Stimulated activated memory B cell treated with anti-CD40 and anti-IgM and Interleukin-4, amounts not matched to agents 10 μg/mL and 1 μg/mL and 100 μg/mL, for 72 hours (primary cell): ENCODE measurements around the gene GRIK4.
A peak's percentile ranks its signal among the peaks of the same experiment; 100 is the strongest.

ENCODE experiments used
- ATAC-seq: fragments of 150-1000 bp; cut with Tn5 transposase; 2 replicates; pipeline ENCODE4 v1.10.0; 2021
- H3K27ac Mint-ChIP-seq: one replicate; pipeline ENCODE4 v1.8.0; 2022; ENCODE audit warnings: mild to moderate bottlenecking, mixed read lengths
- H3K27me3 Mint-ChIP-seq: one replicate; pipeline ENCODE4 v1.8.0; 2022; ENCODE audit warnings: mixed read lengths
- H3K36me3 Mint-ChIP-seq: one replicate; pipeline ENCODE4 v1.8.0; 2022; ENCODE audit warnings: mixed read lengths
- H3K4me1 Mint-ChIP-seq: one replicate; pipeline ENCODE4 v1.8.0; 2022; ENCODE audit warnings: mixed read lengths
- H3K4me3 Mint-ChIP-seq: one replicate; pipeline ENCODE4 v1.8.0; 2022; ENCODE audit warnings: mild to moderate bottlenecking, moderate library complexity, mixed read lengths
- H3K9me3 Mint-ChIP-seq: one replicate; pipeline ENCODE4 v1.8.0; 2022; ENCODE audit warnings: mixed read lengths

The GRIK4 gene

DNA sequence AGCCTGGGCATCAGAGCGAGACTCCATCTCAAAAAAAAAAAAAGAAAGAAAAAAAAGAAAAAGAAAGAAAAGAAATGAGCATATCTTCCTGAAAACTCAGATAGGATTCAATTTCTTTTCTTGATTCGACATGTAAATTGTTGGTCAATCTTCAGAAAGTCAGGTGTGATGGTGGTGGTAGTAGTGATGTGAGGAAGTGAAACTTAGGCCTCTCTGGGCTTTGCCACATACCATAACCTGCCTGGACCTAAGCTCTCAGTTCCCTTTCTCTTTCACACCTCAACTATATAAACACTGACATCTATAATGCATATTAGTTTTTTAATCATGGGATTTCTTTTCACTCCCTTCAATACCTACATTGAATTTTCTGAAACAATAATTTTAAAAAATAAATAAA, 414.4 kb downstream of the GRIK4 start:
- H3K27ac Mint-ChIP-seq = no peak overlapping the region

DNA sequence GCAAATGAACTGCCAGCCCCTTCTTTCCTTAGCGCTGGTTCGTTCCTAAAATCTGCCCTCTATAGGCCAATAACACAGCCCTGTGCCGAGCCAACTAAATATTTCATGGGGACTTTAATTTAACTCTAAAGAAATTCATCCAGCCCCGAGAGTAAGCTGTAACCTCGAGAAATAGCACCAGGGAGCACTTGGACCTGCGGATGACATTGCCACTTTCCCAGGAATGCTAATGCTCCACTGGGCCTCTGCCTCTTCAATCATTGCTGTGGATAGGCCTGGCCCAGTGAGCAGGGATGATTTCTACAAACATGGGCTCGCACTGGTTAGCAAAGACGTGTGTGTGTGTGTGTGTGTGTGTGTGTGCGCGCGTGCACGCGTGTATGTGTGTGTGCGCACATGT, 417.1 kb downstream of the GRIK4 start:
- ATAC-seq = no peak
- Mint-ChIP-seq H3K4me1 (peaks cover 13% of the 10 kb centered on the region), H3K27me3 (no peaks in the 10 kb centered on the region), H3K9me3 (no peaks in the 10 kb centered on the region), H3K4me3 (no peak overlapping the region), H3K27ac (no peak overlapping the region), H3K36me3 (no peaks in the 10 kb centered on the region)

More for the DNA sequence above, 414.4 kb downstream of the GRIK4 start:
- H3K27me3 Mint-ChIP-seq = no peaks in the 10 kb centered on the region
- H3K4me3 Mint-ChIP-seq = no peak overlapping the region
- no peaks in the 10 kb centered on the region for H3K9me3 Mint-ChIP-seq
- peak; percentile 96 for ATAC-seq
- no peaks in the 10 kb centered on the region for H3K36me3 Mint-ChIP-seq
- peaks cover 13% of the 10 kb centered on the region for H3K4me1 Mint-ChIP-seq

DNA sequence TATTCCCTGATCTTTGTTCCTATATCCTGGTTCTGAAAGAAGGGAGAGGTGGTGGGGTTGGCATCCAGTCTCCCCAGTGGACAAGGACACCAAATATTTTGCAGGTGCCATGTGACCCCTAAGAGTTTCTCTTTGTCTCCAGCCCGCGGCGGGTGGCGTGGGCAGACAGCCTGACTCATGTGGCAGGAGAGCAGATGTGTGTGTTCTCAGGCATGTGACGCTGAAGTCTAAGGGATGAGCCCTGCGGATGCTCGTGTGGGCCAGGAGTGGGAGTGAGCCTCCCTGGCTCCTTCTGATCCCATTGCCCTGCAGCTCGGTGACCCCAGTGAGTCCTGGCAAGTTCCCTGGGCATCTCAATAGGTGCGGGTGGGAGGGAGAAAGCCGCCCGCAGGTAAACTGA, 417.5 kb downstream of the GRIK4 start:
- peaks cover 13% of the 10 kb centered on the region for H3K4me1 Mint-ChIP-seq
- ATAC-seq = no peak
- H3K36me3 Mint-ChIP-seq = no peaks in the 10 kb centered on the region
- H3K27ac Mint-ChIP-seq = no peak overlapping the region
- no peaks in the 10 kb centered on the region for H3K27me3 Mint-ChIP-seq
- H3K9me3 Mint-ChIP-seq = no peaks in the 10 kb centered on the region
- no peak overlapping the region for H3K4me3 Mint-ChIP-seq

DNA sequence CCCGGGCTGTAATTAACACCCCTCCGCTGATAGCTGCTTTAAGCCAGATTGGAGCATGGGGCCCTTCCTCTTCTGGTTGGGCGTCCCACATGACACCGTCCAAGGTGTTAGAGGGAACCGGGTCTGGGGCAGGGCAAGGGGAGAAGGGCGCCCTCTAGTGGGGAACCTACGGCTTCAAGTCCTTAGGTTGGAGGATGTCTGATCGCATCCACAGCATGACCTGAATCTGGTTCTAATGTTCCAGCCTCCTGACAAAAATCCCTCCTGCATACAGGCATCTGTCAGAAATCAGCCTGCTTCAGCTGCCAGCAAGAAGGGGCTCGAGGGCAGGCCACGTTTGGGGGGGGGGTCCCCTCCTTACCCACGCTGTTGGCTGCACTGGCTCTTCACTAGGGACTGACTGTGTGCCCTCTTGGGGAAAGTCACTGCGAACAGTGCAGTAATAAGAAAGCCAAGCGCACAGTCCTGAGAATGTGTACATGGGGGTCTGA, 418.2 kb downstream of the GRIK4 start:
- no peak overlapping the region for H3K4me3 Mint-ChIP-seq
- peaks cover 13% of the 10 kb centered on the region for H3K4me1 Mint-ChIP-seq
- no peak overlapping the region for H3K27ac Mint-ChIP-seq
- no peaks in the 10 kb centered on the region for H3K9me3 Mint-ChIP-seq
- H3K36me3 Mint-ChIP-seq = no peaks in the 10 kb centered on the region
- ATAC-seq = peak; percentile 50
- H3K27me3 Mint-ChIP-seq = peaks cover 3% of the 10 kb centered on the region

DNA sequence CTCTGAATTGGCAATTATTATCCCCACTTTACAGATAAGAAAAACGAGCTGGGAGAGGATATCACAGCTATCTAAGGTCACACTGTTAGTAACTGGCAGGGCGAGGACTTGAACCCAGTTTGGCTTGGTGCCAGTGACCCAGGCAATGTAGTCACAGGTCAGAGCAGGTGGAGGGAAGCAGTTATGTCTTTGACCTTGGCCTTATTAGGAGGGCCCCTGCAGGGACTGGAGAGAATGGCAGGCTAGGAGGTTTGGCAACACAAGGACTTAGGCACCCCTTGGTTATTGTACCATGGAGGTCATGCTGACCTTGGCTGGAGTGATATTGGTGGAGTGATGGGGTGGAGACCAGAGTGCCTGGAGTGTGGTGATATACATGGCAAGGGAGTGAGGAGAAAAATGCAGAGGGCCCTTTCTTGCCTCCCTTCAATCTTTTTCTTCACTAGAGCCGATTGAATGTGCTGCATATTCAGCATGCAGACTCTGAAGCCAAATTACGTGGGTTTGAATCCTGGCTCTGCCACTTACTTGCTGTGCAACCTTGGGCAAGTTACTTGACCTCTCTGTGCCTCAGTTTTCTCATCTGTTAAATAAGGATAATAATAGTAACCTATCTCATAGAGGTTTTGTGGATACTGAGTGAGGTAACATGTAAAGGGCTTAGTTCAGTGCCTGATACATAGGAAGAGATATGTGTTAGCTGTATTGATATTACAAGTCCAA, 419.7 kb downstream of the GRIK4 start:
- Mint-ChIP-seq H3K9me3 (no peaks in the 10 kb centered on the region), H3K27ac (no peak overlapping the region), H3K4me1 (peaks cover 7% of the 10 kb centered on the region), H3K36me3 (no peaks in the 10 kb centered on the region), H3K4me3 (no peak overlapping the region), H3K27me3 (peaks cover 15% of the 10 kb centered on the region)
- no peak for ATAC-seq

DNA sequence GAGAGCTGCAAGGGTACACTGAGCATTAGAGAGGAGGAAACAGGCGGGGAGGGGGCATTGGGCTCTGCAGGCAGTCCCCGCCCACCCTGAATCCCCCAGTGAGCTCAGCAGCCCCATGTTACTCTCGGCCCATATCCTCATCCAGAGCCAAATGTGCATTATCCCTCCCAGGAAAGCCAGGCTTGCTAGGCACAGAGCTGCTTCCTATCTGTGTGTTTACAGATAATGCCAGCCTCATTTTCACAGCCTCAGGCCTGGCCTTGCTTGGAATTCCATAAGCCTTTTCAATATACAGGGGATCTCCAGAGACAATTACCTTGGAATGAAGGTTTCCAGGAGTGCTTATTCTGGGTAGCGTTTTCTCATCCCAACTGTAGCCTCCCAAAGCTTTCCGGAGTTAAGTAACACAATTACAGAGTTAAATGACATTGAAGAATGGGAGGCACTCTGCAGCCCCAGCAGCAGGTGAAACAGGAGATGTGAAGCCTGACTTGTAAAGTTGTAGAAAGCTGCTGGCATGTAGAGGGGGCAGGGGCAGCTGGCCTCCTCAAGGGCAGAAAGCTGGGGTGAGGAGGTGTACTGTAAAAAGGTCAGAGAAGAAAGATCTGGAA, 420.9 kb downstream of the GRIK4 start:
- H3K4me1 Mint-ChIP-seq = no peaks in the 10 kb centered on the region
- no peak overlapping the region for H3K4me3 Mint-ChIP-seq
- no peaks in the 10 kb centered on the region for H3K9me3 Mint-ChIP-seq
- H3K27me3 Mint-ChIP-seq = peaks cover 26% of the 10 kb centered on the region
- no peak overlapping the region for H3K27ac Mint-ChIP-seq
- H3K36me3 Mint-ChIP-seq = no peaks in the 10 kb centered on the region
- no peak for ATAC-seq

DNA sequence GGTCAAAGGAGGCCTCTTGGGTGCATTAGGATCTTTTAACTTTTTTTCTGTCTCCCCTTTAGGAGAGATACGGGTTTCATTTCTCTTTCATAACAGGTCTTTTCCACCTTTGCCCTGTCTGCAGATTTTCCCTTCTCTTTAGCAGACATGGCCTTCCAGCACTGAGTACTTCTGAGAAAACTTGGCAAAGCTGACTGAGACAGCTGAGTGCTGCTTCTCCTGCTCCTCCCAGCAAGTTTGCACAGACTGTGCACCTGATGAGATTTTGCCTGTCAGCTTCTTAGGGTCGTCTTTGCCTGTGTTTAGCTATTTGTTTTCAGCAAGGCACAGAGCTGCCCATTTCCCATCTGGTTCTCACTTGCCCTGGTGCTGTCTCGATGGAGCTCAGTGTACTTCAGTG, 424.8 kb downstream of the GRIK4 start:
- Mint-ChIP-seq H3K9me3 (no peaks in the 10 kb centered on the region), H3K36me3 (no peaks in the 10 kb centered on the region), H3K4me1 (no peaks in the 10 kb centered on the region), H3K27ac (no peak overlapping the region), H3K27me3 (peaks cover 66% of the 10 kb centered on the region), H3K4me3 (no peak overlapping the region)
- ATAC-seq = no peak

DNA sequence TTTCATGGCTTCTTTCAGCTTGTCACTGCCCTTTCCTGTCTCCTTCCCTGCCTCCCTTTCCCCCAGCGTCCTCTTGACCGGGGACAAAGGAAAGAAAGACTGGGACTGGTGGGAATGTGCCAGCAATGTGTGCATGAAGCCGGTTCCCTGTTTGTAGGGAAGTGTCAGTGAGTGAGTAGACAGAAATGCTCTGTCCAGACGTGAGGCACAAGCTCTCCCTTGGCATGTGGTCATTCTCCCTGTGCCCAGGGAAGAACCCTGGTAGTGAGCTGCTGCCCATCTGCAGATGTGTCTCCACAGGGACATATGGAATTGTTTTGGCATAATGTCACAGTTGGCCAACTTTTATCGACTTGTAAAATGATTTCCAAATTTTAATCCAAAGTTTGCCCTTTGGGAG, 426.0 kb downstream of the GRIK4 start:
- Mint-ChIP-seq H3K36me3 (no peaks in the 10 kb centered on the region), H3K27ac (no peak overlapping the region), H3K9me3 (no peaks in the 10 kb centered on the region), H3K4me3 (no peak overlapping the region), H3K4me1 (no peaks in the 10 kb centered on the region), H3K27me3 (peaks cover 70% of the 10 kb centered on the region)
- ATAC-seq = no peak

DNA sequence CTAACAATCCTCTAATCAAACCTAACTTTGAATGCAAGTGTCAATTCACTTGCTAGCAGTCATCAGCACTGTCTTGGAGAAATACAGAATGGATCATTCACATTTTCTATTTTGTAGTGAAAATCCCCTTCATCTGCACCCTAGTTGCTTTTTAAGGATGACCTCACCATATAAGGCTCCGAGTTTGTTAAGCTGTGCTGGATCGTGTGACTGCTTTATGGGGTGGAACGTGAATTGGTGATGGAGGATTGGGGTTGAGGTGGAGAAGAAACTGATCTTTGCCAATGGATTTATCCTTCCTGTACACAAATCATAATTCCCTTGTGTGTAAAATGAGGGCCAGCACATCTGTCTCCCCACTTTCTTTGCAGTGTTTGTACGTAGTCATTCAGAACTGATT, 426.7 kb downstream of the GRIK4 start:
- Mint-ChIP-seq H3K27me3 (peaks cover 70% of the 10 kb centered on the region), H3K36me3 (no peaks in the 10 kb centered on the region), H3K27ac (no peak overlapping the region), H3K4me1 (no peaks in the 10 kb centered on the region), H3K4me3 (no peak overlapping the region), H3K9me3 (no peaks in the 10 kb centered on the region)
- no peak for ATAC-seq

DNA sequence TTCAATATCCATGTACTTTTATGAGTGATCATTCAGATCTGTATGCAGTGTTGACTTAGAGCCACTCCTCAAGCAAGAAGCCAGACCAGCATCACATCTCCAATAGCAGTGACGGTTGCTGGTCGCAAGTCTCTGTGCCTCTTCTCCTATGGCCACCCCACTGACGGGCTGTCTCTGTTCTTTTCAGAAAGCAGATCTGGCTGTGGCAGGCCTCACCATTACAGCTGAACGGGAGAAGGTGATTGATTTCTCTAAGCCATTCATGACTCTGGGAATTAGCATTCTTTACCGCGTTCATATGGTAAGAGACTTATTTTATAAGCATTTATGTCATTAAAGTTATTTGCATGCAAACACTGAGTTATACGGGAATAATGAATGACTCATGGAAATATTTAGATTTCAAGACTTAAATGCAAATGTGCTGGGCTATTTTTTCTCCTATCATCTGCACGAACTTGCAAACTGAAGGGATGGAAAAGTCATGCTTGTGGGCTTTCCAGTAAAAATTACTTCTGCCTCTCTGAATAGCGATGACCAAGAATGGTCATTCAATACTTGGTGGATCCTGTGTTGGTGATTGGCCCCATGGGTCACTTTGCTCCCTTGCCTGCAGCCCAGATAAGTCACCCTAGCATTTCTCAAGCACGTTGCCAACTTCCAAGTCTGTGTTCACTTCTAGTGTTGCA, 428.8 kb downstream of the GRIK4 start:
- ATAC-seq = no peak
- Mint-ChIP-seq H3K27ac (no peak overlapping the region), H3K27me3 (peaks cover 75% of the 10 kb centered on the region), H3K4me3 (no peak overlapping the region), H3K9me3 (peaks cover 11% of the 10 kb centered on the region), H3K4me1 (no peaks in the 10 kb centered on the region), H3K36me3 (peaks cover 5% of the 10 kb centered on the region)

DNA sequence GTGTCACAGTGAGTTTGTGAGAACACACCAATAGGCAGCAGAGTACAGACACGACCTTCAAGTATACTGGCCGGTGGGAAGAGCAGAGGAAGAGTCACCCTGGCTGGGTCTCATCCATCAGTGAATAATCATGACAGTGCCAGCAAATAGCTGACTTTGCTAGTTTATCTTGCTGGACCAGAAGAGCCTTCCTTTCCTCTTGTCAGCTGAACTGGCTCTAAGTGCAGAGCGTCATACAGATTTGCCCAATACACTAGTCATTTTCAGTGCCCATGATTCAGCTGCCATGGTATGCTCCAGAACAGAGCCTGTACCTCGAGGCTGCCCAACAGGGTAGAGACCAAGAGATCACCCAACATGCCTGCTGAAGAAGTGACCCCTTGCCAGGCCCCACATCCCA, 429.5 kb downstream of the GRIK4 start:
- H3K4me1 Mint-ChIP-seq = no peaks in the 10 kb centered on the region
- ATAC-seq = no peak
- no peak overlapping the region for H3K27ac Mint-ChIP-seq
- H3K9me3 Mint-ChIP-seq = peaks cover 11% of the 10 kb centered on the region
- no peak overlapping the region for H3K4me3 Mint-ChIP-seq
- peaks cover 5% of the 10 kb centered on the region for H3K36me3 Mint-ChIP-seq
- peaks cover 70% of the 10 kb centered on the region for H3K27me3 Mint-ChIP-seq

DNA sequence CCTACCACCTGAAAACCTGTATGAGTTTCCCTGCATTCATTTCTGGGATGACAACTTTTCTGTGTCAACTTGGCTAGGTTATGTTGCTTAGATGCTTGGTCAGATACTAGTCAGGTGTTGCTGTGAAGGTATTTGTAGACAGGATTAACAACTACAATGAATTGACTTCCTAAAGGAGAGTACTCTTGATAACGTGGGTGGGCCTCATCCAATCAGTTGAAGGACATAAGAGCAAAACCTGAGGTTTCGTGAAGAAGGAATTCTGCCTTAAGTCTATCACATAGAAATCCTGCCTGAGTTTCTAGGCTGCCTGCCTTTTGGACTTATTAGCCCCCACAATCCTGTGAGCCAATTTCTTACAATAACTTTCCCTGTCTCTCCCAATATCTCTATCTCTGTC, 431.2 kb downstream of the GRIK4 start:
- Mint-ChIP-seq H3K4me3 (no peak overlapping the region), H3K27me3 (peaks cover 54% of the 10 kb centered on the region), H3K36me3 (peaks cover 5% of the 10 kb centered on the region), H3K9me3 (peaks cover 11% of the 10 kb centered on the region), H3K27ac (no peak overlapping the region), H3K4me1 (no peaks in the 10 kb centered on the region)
- no peak for ATAC-seq

DNA sequence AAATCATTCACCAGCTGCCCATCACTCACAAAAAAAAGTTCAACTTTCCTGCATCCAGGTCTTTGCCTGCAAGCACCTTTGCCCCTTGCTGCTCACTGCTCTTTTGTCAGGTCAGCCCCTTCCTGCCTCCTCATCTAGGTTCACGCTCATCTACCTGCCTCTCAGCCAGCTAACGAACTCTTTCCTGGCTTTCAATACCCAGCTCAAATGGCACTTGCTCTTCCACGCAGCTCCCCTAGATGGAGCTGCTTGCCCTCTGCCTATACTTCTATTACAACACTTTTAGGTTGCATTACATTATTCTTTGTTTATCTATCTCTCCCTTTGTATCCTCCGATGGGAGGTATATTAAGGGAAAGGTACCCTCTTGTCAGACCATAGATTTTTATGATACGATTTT, 433.5 kb downstream of the GRIK4 start:
- Mint-ChIP-seq H3K27ac (no peak overlapping the region), H3K36me3 (peaks cover 5% of the 10 kb centered on the region), H3K27me3 (peaks cover 42% of the 10 kb centered on the region), H3K4me1 (no peaks in the 10 kb centered on the region), H3K4me3 (no peak overlapping the region), H3K9me3 (peaks cover 11% of the 10 kb centered on the region)
- no peak for ATAC-seq

DNA sequence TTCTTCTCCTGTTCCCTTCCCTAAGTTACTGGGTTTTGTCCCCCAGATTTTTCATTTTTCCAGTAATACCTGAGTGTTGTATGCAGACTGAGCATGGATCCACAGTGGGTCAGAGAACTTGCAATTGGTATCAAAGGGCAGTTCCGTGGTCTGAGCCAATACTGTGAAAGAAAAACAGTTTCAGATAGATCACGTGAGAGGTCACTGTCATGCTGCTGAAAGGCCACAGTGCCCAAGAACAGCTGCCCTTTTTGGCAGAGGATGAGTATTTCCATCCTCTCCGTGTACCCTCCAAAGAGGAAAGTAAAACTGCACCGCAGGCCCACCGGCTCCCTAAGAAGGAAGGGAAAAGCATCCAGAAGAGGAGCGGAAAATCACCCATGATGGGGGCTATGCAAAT, 439.3 kb downstream of the GRIK4 start:
- no peak for ATAC-seq
- Mint-ChIP-seq H3K4me1 (peaks cover 12% of the 10 kb centered on the region), H3K27ac (no peak overlapping the region), H3K4me3 (no peak overlapping the region), H3K27me3 (peaks cover 22% of the 10 kb centered on the region), H3K36me3 (no peaks in the 10 kb centered on the region), H3K9me3 (no peaks in the 10 kb centered on the region)

DNA sequence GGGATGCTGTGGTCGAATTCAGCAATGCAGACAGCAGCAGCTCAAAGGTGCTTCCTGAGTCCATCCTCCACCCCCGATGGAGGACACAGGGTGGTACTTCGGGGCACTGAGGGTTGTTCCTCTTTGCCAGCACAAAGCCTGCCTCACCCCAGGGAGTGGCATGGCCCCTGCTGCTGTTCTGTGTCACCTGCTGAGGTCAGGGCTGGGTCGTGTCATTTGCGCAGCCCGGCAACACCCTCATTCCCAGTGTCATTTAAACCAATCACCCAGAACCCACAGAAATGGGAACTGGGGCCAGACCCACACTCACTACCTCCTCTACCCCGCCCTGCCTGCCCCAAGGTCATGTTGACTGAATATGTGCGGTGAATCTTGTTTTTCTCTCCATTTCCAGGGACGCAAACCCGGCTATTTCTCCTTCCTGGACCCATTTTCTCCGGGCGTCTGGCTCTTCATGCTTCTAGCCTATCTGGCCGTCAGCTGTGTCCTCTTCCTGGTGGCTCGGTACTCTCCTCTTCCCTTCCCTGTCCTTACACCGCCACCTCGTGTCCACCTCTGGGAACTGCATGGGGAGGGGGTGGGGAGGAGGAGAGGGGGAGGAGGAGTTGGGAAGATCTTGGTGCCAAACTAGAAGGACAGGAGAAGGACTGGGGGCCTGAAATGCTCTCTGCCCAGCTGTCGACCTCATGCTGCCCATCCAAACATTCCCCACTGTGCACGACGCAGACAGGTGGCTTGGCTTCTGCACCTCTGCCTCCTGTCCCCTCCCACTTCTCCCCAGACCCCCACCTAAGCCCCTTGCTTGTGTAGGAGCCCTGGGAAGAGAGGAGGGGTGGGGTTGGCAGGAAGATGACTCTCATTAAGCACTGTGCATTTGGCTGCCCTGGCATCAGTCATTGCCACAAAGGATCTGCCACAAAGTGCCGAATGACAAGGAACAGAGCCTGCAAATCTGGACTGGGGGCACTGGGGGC, 441.2 kb downstream of the GRIK4 start:
- Mint-ChIP-seq H3K4me3 (peak overlapping the region; percentile 74), H3K27ac (peak overlapping the region; percentile 58), H3K9me3 (no peaks in the 10 kb centered on the region), H3K27me3 (peaks cover 22% of the 10 kb centered on the region), H3K4me1 (peaks cover 21% of the 10 kb centered on the region), H3K36me3 (no peaks in the 10 kb centered on the region)
- peak; percentile 67 for ATAC-seq
